GM13977 (cell line): Measurements from ENCODE around the gene IL3.

Experiments used
- DNase-seq: peaks from one replicate; pipeline ENCODE4 v3.0.0; 2012; ENCODE audit warnings: low spot score
- in situ Hi-C: fragments of 300-500 bp; cut with MboI; formaldehyde crosslinking; loops from one replicate; pipeline ENCODE4 v1.12.0; 2022; ENCODE audit warnings: low sequenced_read_pairs, low pct_unique_long_range_greater_than_20kb, mixed read lengths, inconsistent platforms; ENCODE audit not compliant: unreplicated experiment
- TF ChIP-seq, protein P1 (sequence below): IDR thresholded peaks from 2 replicates; pipeline ENCODE4 v1.5.1; 2012; ENCODE audit warnings: mild to moderate bottlenecking, control low read depth; ENCODE audit not compliant: insufficient read depth; ENCODE audit errors: extremely low read depth, missing control alignments

The IL3 gene

DNA sequence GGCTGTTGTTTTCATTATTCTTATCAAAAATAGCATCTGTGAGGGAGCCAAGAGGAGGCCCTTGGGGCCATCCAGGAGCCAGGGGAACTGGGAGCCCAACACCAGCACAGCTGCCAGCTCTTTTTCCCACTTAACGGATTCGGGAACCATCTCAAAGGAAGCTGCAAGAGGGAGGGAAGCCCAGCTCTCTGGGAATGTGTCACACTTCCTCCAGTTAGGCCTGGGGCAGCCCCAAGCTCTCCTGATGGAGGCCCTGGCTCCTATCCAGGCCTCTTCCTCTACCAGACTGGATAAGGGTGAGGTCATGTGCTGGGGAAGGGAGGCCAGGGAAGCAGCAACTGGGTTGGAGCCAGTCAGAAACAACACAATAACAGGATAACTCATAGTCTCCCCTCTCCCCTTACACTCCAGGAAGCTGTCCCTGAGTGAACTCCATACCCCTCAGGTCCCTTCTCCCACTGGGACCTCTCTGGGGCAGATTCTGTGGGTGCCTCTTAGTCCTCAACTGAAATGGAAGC is 25.9 kb downstream of the IL3 start:
- no peak for DNase-seq
- TF ChIP-seq, protein P1, sequence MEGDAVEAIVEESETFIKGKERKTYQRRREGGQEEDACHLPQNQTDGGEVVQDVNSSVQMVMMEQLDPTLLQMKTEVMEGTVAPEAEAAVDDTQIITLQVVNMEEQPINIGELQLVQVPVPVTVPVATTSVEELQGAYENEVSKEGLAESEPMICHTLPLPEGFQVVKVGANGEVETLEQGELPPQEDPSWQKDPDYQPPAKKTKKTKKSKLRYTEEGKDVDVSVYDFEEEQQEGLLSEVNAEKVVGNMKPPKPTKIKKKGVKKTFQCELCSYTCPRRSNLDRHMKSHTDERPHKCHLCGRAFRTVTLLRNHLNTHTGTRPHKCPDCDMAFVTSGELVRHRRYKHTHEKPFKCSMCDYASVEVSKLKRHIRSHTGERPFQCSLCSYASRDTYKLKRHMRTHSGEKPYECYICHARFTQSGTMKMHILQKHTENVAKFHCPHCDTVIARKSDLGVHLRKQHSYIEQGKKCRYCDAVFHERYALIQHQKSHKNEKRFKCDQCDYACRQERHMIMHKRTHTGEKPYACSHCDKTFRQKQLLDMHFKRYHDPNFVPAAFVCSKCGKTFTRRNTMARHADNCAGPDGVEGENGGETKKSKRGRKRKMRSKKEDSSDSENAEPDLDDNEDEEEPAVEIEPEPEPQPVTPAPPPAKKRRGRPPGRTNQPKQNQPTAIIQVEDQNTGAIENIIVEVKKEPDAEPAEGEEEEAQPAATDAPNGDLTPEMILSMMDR: no peak
- in situ Hi-C loops: no loop called here

DNA sequence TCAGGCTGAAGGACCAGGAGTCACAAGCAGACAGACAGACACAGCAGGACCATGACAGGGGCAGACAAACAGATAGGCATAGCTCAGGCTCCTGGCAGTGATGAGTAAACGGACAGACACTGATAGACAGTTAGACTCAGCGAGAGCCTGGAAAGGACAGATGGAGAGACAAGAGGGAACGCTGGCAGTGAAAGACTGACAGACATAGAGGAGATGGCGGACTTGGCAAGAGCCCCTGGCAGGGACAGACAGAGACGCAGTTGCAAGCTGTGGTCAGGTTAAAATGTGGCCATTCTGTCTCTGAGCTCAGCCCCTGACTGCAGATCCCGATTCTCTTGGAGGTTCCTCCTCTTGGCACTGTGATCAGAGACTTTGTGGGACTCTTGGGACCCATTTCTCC is 26.7 kb downstream of the IL3 start:
- no peak for DNase-seq
- TF ChIP-seq, protein P1: no peak
- in situ Hi-C loops: no loop called here

DNA sequence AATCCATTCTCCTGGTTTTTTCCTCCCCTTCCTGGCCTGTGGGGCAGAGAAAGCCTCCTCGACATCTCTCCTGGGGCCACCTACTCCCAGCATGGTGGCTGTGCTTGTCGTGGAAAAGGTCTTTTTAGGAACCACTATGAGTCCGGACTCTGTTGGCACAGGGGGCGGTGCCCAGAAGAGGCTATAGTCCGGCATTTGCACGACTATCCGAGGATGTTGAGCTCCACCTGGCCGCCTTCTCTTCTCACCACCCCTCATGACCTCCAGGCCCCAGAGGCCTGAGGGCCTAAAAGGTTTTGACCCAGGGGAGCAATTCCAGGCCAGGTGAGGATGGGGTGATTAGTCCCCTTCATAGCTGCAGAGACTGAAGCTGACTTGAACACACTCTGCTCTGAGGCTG is 27.2 kb downstream of the IL3 start:
- DNase-seq: no peak
- TF ChIP-seq, protein P1: no peak
- in situ Hi-C loops: no loop called here

DNA sequence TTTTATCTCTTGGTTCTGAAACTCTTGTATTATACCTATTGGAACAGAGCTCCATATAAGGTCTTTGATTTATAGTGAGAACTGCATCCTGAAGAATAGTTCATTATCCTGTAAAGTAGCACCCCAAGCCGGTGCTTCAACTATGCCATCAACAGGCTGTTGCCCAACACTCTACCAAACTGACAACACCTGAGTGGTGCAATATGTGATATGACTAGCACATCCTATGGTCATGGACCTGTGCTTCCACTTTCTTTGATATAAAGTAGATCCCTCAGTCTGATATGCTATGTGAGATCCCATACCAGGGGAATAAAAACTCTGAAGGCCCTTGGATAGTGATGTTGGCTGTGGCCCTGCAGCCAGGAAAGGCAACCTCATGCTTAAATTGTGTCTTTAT is 28.9 kb downstream of the IL3 start:
- no peak for DNase-seq
- TF ChIP-seq, protein P1: no peak
- in situ Hi-C loops: no loop called here

DNA sequence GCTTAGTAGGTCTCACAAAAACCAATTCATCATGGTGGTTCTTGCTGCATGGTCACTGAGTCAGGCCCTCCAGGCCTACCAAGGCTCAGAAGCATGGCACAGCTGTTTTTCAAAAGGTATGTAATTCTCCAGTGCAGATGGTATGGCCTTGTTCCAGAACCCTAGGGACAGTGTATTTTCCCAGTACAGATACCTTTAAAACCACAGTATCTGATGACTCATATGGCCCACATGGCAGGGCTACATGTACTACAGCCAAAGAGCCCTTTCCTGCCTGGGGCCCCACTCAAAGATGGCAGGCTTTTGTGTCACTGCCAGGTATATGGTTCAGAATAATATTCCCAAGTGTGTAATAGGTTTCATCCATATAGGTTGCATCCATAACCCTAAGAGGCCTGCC is 29.7 kb downstream of the IL3 start:
- DNase-seq: no peak
- TF ChIP-seq, protein P1: no peak
- in situ Hi-C loops: no loop called here

DNA sequence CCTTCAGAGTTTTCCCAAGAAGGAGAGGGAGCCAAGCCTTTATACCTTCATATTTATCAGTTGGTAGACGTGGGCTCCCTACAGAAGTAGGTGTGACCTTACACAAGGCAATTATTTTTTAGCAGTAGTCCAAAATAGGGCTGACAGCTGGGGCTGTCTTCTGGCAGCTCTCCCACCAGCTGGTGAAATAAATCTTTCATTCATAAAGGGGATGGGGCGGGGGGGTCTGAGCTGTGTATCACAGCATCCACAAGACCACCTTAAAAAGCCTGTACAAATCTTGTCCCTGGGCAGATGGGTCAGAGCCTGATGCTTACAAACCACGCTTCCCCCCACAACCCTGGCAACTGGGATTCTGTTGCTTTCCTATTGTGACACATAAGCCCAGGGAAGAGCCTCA is 32.8 kb downstream of the IL3 start:
- DNase-seq: no peak
- TF ChIP-seq, protein P1: no peak
- in situ Hi-C loops: no loop called here

DNA sequence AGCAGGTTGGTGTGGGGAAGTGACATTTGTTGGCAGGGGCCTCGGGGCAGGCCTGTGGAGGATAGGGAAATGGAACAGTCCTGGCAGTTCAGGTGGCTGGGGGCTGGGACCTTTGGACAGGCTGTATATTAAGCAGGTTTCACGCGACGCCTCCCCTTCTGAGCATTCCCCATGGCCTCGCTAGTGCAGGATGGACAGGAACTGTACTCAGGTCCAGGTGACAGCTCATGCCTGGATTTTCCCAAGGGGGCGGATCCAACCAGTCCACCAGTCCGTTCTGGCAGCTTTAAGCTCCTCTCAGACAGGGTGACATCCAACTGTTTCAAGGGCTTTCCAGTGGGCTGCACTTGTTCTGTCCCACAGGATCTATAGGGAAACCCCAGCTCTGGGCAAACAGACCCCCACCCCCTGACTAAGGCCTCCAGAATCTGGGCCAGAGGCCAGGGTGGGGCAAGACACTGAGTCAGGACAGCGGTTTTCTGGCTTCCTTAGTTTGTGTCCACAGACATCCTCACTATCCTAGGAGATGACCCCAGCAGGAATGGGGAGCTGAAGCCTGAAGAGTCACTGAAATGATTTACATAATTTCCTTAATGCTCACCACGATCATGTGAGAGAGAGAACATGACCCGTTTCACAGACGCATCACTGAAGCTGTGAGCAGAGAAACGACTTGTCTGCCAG is 34.1 kb downstream of the IL3 start:
- in situ Hi-C loops: no loop called here
- DNase-seq: no peak
- TF ChIP-seq, protein P1: no peak
